Activated CD4-positive, alpha-beta T cell treated with anti-CD3 and anti-CD28 coated beads, Interleukin-2, amount 50 U/mL, for 24 hours (primary cell): ENCODE data around the gene CCRL2.

Experiments used
- DNase-seq, 2 donors: peaks; one replicate each; pipeline ENCODE4 v3.0.0-alpha.2; 2020; ENCODE audit warnings: low read depth in 1 of 2, low spot score in 1 of 2

Gene CCRL2, protein sequence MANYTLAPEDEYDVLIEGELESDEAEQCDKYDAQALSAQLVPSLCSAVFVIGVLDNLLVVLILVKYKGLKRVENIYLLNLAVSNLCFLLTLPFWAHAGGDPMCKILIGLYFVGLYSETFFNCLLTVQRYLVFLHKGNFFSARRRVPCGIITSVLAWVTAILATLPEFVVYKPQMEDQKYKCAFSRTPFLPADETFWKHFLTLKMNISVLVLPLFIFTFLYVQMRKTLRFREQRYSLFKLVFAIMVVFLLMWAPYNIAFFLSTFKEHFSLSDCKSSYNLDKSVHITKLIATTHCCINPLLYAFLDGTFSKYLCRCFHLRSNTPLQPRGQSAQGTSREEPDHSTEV

DNA sequence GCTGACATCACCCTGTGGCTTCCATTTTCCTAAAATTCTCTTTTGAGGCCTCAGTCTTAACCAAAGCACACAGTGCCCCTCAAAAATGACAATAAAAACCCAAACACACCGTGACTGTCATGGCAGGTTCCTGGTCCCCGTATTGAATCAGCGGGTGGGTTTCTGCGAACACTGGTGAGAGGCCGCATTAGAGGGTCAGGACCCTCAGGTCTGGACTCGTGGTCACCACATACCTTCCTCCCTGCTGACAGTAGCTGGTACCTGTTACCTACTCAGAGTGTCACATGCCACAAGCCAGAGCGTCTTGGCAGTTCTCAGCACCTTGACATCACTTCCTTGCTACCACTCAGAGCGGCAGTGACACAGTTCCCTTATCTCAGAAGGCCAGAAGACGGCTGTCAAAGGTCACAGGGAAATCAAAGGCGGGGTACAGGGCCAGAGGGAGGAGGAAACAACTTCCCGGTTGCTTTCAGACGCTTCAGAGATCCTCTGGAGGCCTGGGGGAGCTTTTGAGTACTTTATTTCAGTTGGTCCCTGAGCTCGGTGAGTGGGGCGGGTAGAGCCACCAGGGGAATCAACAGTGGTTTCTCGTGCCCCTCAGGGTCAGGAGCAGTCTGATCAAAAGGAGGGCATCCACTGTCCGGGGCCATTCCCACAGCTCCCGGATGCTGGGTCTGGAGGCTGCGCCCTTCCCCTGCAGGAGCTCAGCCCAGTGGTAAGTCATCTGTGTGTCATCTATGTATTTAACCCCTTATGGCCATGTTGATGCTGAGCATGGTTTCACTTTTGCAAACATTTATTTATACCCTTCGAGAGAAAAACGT lies at the start of gene CCRL2, which contains the start of gene CCR5AS:
CCRL2 (plus strand) TSS at position 472 of the 824 bp plus-strand sequence. CDS start 821 bp downstream, outside the sequence.
CCR5AS (minus strand) TSS at position 279 of the 824 bp plus-strand sequence.
- DNase-seq: peak in 1 of 2 donors; percentile 8

DNA sequence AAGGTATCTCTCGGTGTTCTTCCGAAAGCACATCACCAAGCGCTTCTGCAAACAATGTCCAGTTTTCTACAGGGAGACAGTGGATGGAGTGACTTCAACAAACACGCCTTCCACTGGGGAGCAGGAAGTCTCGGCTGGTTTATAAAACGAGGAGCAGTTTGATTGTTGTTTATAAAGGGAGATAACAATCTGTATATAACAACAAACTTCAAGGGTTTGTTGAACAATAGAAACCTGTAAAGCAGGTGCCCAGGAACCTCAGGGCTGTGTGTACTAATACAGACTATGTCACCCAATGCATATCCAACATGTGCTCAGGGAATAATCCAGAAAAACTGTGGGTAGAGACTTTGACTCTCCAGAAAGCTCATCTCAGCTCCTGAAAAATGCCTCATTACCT lies 48.6 kb upstream of the CCRL2 start:
- no peak for DNase-seq

DNA sequence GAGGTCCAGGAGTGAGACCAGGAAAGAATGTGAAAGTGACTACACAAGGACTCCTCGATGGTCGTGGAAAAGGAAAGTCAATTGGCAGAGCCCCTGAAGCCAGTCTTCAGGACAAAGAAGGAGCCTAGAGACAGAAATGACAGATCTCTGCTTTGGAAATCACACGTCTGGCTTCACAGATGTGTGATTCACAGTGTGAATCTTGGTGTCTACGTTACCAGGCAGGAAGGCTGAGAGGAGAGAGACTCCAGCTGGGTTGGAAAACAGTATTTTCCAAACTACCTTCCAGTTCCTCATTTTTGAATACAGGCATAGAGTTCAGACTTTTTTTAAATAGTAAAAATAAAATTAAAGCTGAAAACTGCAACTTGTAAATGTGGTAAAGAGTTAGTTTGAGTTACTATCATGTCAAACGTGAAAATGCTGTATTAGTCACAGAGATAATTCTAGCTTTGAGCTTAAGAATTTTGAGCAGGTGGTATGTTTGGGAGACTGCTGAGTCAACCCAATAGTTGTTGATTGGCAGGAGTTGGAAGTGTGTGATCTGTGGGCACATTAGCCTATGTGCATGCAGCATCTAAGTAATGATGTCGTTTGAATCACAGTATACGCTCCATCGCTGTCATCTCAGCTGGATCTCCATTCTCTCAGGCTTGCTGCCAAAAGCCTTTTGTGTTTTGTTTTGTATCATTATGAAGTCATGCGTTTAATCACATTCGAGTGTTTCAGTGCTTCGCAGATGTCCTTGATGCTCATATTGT lies 47.1 kb upstream of the CCRL2 start:
- no peak for DNase-seq

DNA sequence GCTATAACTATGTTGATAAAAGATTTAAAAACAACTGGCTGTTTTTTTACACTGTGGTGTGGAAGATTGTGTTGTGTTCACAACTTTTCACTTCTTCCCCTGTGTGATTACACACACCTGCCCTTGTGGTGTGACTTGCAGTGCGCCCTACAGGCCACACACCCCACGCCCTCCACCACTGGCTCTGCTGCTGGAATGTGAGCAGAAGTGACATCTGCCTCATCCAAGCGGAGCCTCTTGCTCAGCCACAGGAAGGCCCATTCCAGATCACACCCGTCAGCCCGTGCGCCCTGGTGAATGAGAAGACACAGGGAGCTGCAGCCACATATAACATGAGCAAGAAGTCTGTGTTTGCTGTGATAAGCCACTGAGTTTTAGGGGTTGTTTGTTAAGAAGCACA lies 46.2 kb upstream of the CCRL2 start:
- no peak for DNase-seq

DNA sequence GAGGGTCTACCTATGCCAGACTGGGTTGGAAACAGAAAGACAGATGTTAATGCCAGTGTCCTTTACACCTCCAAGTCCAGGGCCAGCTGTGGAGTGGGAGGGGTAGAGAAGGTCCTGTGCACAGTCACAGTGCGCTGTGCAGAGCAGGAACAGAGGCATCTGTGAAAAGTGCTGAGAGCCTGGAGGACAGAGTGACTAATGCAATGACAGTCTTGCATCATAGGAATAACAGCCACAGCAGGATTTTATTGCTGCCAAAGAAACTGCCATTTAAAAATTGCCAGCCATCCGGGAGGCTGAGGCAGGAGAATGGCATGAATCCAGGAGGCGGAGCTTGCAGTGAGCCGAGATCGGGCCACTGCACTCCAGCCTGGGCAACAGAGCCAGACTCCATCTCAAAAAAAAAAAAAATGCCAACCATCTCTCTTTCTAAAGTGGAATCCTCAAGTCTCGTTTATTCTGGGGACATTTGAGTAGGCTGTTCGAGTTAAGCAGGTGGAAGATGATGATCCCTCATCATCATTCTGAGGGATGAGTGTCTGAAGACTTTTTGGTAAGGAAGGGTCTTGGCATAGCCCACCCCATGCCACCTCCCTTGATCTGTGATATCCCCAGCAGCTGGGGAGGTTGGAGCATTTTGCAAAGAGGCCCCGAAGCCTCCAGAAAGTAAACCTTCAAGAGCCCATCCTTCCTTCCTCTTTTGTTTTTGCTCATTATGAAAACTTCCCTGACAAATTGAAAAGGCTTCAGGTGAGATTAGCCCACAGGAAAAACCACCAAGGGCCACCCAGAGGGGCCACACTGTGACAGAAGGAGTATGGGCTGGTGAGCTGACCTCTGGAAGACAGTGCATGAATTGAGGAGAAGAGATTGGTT lies 45.4 kb upstream of the CCRL2 start:
- DNase-seq: no peak

DNA sequence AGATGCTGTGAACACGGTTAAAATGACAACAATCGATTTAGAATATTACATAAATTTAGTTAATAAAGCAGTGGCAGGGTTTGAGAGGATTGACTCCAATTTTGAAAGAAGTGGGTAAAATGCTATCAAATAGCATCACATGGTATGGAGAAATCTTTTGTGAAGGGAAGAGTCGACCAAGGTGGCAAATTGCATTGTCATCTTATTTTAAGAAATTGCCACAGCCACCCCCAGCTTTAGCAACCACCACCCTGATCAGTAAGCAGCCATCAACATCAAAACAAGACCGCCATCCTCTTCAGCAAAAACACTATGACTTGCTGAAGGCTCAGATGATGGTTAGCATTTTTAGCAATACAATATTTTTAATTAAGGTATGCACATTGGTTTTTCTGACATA lies 42.0 kb upstream of the CCRL2 start:
- DNase-seq: no peak

DNA sequence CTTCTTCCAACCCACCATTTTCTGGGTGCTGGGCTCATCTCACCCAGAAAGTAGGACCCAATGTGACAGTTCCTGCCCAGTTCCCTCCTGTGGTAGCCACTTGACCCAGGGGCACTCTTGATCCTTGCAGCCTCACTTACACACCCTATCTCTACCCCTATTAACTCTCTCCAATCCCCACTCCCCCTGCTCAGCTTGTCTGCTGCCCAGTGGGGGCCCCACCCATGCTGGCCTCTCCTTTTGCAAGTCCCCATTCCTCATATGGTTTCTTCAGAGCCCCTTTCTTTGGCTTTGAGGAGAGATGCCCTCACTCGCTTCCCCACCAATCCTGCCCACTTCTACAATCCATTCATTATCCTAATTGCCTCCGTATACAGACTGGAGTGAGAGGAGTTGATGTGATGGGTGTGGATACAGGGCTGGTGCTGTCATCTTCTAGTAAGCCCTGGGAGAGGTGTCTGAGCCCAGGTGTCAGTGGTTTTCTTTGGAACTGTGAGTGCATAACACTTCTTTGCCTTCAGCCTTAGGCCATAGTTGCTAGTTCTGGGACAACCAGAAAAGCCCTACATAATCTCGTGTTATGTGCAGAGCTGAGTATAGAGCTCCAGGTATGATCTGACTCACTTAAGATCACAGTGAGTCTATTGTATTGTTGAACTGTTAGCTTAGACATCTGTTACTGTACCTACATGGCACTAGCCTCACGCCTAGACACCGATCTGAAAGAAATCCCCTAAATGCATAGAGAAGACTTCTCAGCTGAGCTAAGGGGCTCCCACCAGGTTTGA lies 41.1 kb upstream of the CCRL2 start:
- no peak for DNase-seq

DNA sequence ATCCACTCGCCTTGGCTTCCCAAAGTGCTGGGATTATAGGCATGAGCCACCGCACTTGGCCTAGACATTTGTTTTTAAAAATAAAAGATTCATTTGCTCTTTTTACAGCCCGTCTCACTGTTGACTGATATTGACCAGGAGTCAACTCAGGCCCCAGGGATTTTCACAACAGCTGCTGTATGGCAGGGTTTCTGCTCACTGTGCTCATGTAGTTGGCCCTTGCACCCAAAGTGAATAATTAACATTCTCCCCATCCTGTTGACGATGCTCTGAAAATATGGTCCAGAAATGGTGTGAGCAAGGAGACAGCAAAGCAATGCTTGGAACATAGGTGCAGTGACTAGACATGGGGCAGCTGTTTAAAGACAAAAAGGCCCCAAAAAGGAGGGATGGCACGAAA lies 39.2 kb upstream of the CCRL2 start:
- DNase-seq: no peak

DNA sequence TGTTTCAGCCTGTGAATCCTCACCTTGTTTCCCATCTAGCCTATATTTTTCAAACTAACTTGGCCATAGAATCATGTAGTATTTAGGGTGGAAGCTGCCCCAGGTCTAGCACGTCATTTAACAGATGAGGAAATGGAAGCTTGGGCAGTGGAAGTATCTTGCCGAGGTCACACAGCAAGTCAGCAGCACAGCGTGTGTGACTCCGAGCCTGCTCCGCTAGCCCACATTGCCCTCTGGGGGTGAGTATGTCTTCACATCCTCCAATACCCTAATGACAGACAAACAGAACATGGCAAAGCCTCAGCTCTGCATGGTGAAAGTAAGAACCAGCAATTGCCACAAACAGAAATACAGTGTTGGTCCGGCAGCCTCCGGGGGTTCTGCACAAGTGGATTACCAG lies 38.5 kb upstream of the CCRL2 start:
- peak in 1 of 2 donors; percentile 45 for DNase-seq

DNA sequence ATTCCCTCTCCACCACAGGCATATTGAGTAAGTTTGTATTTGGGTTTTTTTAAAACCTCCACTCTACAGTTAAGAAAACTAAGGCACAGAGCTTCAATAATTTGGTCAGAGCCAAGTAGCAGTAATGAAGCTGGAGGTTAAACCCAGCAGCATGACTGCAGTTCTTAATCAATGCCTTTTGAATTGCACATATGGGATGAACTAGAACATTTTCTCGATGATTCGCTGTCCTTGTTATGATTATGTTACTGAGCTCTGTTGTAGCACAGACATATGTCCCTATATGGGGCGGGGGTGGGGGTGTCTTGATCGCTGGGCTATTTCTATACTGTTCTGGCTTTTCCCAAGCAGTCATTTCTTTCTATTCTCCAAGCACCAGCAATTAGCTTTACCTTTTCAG lies 37.9 kb upstream of the CCRL2 start:
- DNase-seq: no peak

DNA sequence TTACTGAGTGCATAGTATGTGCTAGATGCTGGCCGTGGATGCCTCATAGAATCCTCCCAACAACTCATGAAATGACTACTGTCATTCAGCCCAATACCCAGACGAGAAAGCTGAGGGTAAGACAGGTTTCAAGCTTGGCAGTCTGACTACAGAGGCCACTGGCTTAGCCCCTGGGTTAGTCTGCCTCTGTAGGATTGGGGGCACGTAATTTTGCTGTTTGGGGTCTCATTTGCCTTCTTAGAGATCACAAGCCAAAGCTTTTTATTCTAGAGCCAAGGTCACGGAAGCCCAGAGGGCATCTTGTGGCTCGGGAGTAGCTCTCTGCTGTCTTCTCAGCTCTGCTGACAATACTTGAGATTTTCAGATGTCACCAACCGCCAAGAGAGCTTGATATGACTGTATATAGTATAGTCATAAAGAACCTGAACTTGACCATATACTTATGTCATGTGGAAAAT lies 37.4 kb upstream of the CCRL2 start:
- DNase-seq: peak in 1 of 2 donors; percentile 40

DNA sequence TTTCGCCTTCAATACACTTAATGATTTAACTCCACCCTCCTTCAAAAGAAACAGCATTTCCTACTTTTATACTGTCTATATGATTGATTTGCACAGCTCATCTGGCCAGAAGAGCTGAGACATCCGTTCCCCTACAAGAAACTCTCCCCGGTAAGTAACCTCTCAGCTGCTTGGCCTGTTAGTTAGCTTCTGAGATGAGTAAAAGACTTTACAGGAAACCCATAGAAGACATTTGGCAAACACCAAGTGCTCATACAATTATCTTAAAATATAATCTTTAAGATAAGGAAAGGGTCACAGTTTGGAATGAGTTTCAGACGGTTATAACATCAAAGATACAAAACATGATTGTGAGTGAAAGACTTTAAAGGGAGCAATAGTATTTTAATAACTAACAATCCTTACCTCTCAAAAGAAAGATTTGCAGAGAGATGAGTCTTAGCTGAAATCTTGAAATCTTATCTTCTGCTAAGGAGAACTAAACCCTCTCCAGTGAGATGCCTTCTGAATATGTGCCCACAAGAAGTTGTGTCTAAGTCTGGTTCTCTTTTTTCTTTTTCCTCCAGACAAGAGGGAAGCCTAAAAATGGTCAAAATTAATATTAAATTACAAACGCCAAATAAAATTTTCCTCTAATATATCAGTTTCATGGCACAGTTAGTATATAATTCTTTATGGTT lies 36.1 kb upstream of the CCRL2 start, which contains the start of gene CCR5:
CCR5 (plus strand) TSS at position 108 of the 680 bp plus-strand sequence. CDS start 1,957 bp downstream, outside the sequence.
- no peak for DNase-seq

DNA sequence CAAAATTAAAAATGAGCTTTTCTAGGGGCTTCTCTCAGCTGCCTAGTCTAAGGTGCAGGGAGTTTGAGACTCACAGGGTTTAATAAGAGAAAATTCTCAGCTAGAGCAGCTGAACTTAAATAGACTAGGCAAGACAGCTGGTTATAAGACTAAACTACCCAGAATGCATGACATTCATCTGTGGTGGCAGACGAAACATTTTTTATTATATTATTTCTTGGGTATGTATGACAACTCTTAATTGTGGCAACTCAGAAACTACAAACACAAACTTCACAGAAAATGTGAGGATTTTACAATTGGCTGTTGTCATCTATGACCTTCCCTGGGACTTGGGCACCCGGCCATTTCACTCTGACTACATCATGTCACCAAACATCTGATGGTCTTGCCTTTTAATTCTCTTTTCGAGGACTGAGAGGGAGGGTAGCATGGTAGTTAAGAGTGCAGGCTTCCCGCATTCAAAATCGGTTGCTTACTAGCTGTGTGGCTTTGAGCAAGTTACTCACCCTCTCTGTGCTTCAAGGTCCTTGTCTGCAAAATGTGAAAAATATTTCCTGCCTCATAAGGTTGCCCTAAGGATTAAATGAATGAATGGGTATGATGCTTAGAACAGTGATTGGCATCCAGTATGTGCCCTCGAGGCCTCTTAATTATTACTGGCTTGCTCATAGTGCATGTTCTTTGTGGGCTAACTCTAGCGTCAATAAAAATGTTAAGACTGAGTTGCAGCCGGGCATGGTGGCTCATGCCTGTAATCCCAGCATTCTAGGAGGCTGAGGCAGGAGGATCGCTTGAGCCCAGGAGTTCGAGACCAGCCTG lies 35.3 kb upstream of the CCRL2 start:
- no peak for DNase-seq

DNA sequence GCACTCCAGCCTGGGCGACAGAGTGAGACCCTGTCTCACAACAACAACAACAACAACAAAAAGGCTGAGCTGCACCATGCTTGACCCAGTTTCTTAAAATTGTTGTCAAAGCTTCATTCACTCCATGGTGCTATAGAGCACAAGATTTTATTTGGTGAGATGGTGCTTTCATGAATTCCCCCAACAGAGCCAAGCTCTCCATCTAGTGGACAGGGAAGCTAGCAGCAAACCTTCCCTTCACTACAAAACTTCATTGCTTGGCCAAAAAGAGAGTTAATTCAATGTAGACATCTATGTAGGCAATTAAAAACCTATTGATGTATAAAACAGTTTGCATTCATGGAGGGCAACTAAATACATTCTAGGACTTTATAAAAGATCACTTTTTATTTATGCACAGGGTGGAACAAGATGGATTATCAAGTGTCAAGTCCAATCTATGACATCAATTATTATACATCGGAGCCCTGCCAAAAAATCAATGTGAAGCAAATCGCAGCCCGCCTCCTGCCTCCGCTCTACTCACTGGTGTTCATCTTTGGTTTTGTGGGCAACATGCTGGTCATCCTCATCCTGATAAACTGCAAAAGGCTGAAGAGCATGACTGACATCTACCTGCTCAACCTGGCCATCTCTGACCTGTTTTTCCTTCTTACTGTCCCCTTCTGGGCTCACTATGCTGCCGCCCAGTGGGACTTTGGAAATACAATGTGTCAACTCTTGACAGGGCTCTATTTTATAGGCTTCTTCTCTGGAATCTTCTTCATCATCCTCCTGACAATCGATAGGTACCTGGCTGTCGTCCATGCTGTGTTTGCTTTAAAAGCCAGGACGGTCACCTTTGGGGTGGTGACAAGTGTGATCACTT lies 34.3 kb upstream of the CCRL2 start:
- no peak for DNase-seq

DNA sequence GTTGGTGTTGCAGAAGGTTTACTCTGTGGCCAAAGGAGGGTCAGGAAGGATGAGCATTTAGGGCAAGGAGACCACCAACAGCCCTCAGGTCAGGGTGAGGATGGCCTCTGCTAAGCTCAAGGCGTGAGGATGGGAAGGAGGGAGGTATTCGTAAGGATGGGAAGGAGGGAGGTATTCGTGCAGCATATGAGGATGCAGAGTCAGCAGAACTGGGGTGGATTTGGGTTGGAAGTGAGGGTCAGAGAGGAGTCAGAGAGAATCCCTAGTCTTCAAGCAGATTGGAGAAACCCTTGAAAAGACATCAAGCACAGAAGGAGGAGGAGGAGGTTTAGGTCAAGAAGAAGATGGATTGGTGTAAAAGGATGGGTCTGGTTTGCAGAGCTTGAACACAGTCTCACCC lies 32.3 kb upstream of the CCRL2 start:
- DNase-seq: no peak

DNA sequence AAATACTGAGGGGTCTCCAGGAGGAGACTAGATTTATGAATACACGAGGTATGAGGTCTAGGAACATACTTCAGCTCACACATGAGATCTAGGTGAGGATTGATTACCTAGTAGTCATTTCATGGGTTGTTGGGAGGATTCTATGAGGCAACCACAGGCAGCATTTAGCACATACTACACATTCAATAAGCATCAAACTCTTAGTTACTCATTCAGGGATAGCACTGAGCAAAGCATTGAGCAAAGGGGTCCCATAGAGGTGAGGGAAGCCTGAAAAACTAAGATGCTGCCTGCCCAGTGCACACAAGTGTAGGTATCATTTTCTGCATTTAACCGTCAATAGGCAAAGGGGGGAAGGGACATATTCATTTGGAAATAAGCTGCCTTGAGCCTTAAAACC lies 31.8 kb upstream of the CCRL2 start:
- no peak for DNase-seq

DNA sequence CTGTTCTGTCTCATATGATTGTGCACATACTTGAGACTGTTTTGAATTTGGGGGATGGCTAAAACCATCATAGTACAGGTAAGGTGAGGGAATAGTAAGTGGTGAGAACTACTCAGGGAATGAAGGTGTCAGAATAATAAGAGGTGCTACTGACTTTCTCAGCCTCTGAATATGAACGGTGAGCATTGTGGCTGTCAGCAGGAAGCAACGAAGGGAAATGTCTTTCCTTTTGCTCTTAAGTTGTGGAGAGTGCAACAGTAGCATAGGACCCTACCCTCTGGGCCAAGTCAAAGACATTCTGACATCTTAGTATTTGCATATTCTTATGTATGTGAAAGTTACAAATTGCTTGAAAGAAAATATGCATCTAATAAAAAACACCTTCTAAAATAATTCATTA lies 31.2 kb upstream of the CCRL2 start:
- no peak for DNase-seq
